Astrocyte of the spinal cord (primary cell): ENCODE results near the gene TFDP1.

Experiments used
- DNase-seq: peaks from one replicate; pipeline ENCODE4 v3.0.0; 2011; ENCODE audit warnings: low read depth, low spot score
- H3K4me3 ChIP-seq: 2 replicates; pipeline ENCODE4 v1.5.1; 2011; ENCODE audit warnings: low read depth, mild to moderate bottlenecking, low read length, moderate library complexity
- in situ Hi-C: cut with HindIII; loops from 2 replicates; pipeline ENCODE4 v1.10.0; 2017; ENCODE audit warnings: low sequenced_read_pairs
- TF ChIP-seq, protein P1 (sequence below): IDR thresholded peaks from 2 replicates; pipeline ENCODE4 v1.5.1; 2012; ENCODE audit warnings: low read depth, mild to moderate bottlenecking, low read length, inconsistent platforms

TFDP1 gene, protein sequence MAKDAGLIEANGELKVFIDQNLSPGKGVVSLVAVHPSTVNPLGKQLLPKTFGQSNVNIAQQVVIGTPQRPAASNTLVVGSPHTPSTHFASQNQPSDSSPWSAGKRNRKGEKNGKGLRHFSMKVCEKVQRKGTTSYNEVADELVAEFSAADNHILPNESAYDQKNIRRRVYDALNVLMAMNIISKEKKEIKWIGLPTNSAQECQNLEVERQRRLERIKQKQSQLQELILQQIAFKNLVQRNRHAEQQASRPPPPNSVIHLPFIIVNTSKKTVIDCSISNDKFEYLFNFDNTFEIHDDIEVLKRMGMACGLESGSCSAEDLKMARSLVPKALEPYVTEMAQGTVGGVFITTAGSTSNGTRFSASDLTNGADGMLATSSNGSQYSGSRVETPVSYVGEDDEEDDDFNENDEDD

DNA sequence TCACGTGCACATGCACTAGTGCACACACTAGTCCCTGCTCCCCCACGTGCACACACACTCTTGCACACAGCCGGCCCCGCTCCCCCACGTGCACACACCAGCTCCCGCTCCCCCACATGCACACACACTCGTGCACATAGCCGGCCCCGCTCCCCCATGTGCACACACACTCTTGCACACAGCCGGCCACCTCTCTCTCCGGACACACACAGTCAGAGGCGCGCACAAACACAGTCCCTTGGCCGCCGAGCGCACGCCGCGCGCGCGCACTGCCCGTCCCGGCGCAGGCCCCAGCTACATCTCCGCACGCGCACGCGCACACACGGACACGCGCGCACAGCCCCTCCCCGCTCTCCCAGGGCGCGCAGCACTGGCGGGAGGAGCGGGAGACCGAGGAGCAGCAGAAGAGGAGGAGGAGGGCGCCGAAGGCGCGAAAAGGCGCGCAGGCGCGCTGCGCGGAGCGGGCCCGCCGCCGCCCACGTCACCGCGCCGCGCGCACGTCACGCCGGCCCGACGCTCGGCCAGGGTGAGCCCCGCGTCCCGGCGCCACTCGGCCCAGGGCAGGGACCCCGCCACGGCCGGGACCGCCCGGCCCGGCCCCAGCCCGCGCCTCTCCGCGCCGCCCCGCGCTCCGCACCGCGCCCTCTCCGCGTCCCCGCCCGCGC is at the start of gene TFDP1:
Gene TFDP1, plus strand, starts transcription at position 549 of the 665 bp plus-strand sequence. CDS start 1,085 bp downstream, outside the sequence.
- DNase-seq, result peak; percentile 80
- peak within 1 kb of the TSS; percentile 50 for H3K4me3 ChIP-seq
- in situ Hi-C loops, result no loop called here
- TF ChIP-seq, protein P1, sequence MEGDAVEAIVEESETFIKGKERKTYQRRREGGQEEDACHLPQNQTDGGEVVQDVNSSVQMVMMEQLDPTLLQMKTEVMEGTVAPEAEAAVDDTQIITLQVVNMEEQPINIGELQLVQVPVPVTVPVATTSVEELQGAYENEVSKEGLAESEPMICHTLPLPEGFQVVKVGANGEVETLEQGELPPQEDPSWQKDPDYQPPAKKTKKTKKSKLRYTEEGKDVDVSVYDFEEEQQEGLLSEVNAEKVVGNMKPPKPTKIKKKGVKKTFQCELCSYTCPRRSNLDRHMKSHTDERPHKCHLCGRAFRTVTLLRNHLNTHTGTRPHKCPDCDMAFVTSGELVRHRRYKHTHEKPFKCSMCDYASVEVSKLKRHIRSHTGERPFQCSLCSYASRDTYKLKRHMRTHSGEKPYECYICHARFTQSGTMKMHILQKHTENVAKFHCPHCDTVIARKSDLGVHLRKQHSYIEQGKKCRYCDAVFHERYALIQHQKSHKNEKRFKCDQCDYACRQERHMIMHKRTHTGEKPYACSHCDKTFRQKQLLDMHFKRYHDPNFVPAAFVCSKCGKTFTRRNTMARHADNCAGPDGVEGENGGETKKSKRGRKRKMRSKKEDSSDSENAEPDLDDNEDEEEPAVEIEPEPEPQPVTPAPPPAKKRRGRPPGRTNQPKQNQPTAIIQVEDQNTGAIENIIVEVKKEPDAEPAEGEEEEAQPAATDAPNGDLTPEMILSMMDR, result no peak

DNA sequence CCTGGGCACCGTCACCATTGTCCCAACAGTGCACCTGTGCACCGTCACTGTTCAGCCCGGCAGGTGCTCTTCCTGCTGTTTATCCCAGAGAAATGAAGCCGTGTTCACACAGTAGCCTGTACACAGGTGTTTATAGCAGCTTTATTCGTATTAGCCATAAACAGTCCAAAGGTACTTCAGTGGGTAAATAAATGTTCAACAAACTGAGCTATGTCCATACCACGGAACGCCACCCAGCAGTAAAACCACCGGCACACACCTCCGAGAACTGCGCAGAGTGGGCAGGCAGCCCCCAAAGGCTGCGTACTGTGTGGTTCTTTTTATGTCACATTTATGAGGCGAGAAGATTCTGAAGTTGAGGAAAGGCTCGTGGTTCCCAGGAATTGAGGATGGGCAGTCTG is 49.2 kb upstream of the TFDP1 start:
- no peak overlapping the region for H3K4me3 ChIP-seq
- no peak for DNase-seq
- in situ Hi-C loops, result no loop called here
- TF ChIP-seq, protein P1, result no peak

DNA sequence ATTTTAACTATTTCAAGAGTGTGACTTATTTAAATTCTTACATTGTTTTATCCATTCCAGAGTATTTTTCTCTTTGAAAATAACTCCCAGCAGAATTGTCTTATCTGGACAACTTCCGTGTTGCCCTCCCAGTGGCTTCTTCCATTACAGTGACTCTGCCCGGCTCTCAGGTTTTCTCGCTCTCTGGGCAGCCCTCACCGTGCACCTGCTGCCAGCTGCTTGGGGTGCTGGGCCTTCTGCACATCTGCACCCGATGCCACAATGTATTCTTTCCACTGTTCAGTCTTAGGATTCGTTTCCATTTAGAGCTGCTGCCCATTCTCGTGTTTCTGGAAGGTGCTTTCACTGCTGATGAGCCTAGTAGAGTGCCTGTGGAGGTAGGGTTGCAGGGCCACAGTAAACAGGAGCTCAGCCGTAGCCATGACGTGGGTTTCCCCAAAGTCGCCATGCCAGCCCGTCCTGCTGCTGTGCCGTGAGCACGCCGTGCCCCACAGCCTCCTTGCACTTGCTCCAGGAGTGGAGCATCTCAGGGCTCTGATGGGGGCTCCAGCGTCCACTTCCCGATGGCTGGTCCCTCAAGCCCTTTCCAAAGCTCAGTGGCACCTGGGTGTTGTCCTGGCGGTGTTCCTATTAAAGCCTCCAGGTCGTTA is 48.0 kb upstream of the TFDP1 start:
- DNase-seq, result no peak
- no peak overlapping the region for H3K4me3 ChIP-seq
- in situ Hi-C loops, result no loop called here
- TF ChIP-seq, protein P1, result no peak

DNA sequence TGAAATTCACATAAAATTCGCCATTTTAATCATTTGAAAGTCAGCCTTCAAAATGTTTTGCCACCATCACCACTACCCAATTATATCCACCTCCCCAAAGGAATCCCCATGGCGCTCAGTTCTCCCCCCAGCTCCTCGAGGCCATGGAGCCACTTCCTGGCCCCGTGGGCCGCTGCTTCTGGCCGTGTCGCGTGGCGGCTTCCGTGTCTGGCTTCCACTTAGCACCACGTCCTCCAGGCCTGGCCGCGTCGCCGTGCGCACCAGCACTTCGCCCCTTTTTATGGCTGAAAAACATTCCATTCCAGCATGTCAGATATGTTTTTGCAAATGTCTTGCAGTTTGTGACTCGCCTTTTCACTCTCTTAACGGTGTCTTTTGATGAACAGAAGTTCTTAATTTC is 47.3 kb upstream of the TFDP1 start:
- TF ChIP-seq, protein P1, result no peak
- no peak for DNase-seq
- in situ Hi-C loops, result no loop called here
- H3K4me3 ChIP-seq, result no peak overlapping the region

DNA sequence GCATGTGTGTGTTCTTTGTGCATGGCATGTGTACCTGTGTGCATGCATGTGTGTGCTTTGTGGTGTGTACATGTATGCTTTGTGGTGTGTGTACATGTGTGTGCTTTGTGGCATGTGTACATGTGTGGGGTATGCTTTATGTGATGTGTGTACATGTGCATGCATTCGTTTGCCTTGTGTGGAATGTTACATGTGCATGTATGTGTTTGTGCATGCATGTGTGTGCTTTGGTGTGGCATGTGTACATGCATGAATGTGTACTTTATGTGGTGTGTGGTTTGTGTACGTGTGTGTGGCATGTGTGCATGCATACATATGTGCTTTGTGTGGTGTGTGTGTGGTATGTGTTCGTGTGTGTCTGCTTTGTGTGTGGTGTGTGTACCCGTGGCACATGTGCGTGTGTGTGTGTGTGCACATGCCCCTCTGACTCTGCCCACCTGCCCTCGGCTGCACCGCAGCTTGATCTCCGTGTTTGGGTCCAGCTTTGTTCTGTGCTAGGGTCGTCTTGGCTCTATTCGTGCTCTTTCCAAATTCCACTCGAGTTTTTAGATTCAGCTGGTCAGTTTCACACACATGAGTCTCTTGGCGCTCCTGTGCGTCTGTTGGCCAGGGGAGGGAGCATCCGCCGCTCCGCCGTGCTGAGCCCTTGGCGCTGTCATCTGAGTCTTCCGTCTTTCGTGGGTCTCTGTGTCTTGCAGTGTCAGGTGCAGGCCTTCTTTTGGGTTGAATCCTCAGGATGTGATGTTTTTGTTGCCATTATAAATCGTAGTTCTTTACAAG is 46.5 kb upstream of the TFDP1 start:
- DNase-seq, result no peak
- in situ Hi-C loops, result no loop called here
- no peak overlapping the region for H3K4me3 ChIP-seq
- TF ChIP-seq, protein P1, result no peak

DNA sequence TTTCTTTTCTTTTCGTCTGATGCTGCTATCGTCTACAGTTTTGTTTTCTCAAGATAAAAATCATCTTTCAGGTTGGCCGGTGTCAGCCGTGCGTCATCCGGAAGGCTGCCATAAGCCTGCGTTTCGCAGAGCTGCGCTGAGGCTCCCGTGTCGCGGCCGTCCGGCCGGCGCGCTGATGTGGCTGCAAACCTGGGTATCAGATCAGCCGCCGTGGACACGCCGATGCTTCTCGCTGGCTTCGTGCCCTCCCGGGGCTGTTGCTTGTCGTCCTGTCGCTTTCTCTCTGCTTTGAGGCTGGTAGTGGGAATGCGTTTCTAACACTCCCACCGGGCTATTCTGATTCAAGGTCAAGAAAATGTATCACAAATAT is 45.9 kb upstream of the TFDP1 start:
- TF ChIP-seq, protein P1, result no peak
- DNase-seq, result no peak
- in situ Hi-C loops, result no loop called here
- H3K4me3 ChIP-seq, result no peak overlapping the region
